Activated T-helper 17 cell treated with anti-CD3 and anti-CD28 coated beads, Interleukin-2, amount 50 U/mL, for 72 hours (primary cell): Measurements from ENCODE around the gene MEF2A. TPM values are rescaled to one million over a fixed set of nuclear protein-coding genes. Genes with fewer than 3 reads are reported as not detected.

Source experiments
- total RNA-seq, 2 donors: library from RNA; stranded (reverse); gene quantifications; one replicate each; pipeline ENCODE4 v1.2.3, GENCODE V29; 2022

MEF2A gene
- total RNA-seq, 2 donors from 2014 or later = 15.7 to 18.3 TPM

Other genes starting within 250 kb of the MEF2A start
- gene LYSMD4, start 167.5 kb downstream of the MEF2A start, total RNA-seq = 1 to 10 TPM; 3.7 to 4.2 TPM